ENCODE data around the gene MYCBP2.

MYCBP2 gene

DNA sequence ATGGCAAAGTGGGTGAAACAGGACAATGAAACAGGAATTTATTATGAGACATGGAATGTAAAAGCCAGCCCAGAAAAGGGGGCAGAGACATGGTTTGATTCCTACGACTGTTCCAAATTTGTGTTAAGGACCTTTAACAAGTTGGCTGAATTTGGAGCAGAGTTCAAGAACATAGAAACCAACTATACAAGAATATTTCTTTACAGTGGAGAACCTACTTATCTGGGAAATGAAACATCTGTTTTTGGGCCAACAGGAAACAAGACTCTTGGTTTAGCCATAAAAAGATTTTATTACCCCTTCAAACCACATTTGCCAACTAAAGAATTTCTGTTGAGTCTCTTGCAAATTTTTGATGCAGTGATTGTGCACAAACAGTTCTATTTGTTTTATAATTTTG lies 326.4 kb downstream of the MYCBP2 start:
- Histone ChIP-seq H3K9me3 (no peaks in the 10 kb centered on the region), H3K4me2 (peak overlapping the region; percentile 48), H3K27me3 (no peaks in the 10 kb centered on the region), H3K9ac (no peak overlapping the region), H3K36me3 (peaks cover 58% of the 10 kb centered on the region), H3K4me1 (peaks cover 25% of the 10 kb centered on the region), H3K27ac (no peak overlapping the region), H4K20me1 (peaks cover 21% of the 10 kb centered on the region; the same call in 1 of the 2 replicates), H3K4me3 (no peak overlapping the region)
- no peak for TF ChIP-seq Cebpa-rat (IDR thresholded peaks at IDR 0.05)

All from BLaER1 (cell line).